Stomach (tissue), 9 donors: ENCODE results near the gene FOXO3. TPM values are rescaled to one million over a fixed set of nuclear protein-coding genes. Genes with fewer than 3 reads are reported as not detected.
A peak's percentile ranks its signal among the peaks of the same experiment; 100 is the strongest.
"Not testable (repeated sequence)": the region's sequence is repeated elsewhere in the genome, so short reads cannot be mapped to it uniquely, and the experiment has no call there.

Experiments used
- DNase-seq, 2 donors: peaks; one replicate each; pipeline versions ENCODE4 v3.0.0 to v3.0.0-alpha.2; 2013 to 2019
- H3K27ac ChIP-seq, 5 donors: fragments of 200-600 bp in 4 of 5; sonication (generic) in 4 of 5; one replicate each; pipeline ENCODE4 v1.5.1; 2013 to 2019; ENCODE audit warnings: mild to moderate bottlenecking in 1 of 5, moderate library complexity in 1 of 5
- H3K27me3 ChIP-seq, 3 donors: fragments of 200-600 bp; sonication (generic); one replicate each; pipeline ENCODE4 v1.5.1; 2017 to 2019; ENCODE audit warnings: mixed run types in 1 of 3
- H3K36me3 ChIP-seq, 4 donors: fragments of 200-600 bp; sonication (generic); 1 replicate in 3 of 4; 2 replicates in 1 of 4; pipeline ENCODE4 v1.5.1; 2016 to 2019
- H3K4me1 ChIP-seq, 4 donors: fragments of 200-600 bp; sonication (generic); one replicate each; pipeline ENCODE4 v1.5.1; 2016 to 2019
- H3K4me3 ChIP-seq, 4 donors: fragments of 200-600 bp; sonication (generic) in 3 of 4; one replicate each; pipeline ENCODE4 v1.5.1; 2016 to 2019; ENCODE audit warnings: mild to moderate bottlenecking in 1 of 4
- H3K9me3 ChIP-seq, 4 donors: fragments of 200-600 bp; sonication (generic); one replicate each; pipeline ENCODE4 v1.5.1; 2016 to 2019
- EP300 ChIP-seq: sonication (generic); formaldehyde crosslinking; IDR thresholded peaks from one replicate; pipeline ENCODE4 v1.6.1; 2017; ENCODE audit warnings: antibody characterized with exemption
- POLR2A ChIP-seq, 4 donors: fragments of 450-650 bp; IDR thresholded peaks; one replicate each; pipeline ENCODE4 v1.6.1; 2016; ENCODE audit warnings: antibody characterized with exemption in 4 of 4, control low read depth in 2 of 4, mild to moderate bottlenecking in 1 of 4, moderate library complexity in 1 of 4
- POLR2AphosphoS5 ChIP-seq, 3 donors: sonication (generic); formaldehyde crosslinking; IDR thresholded peaks; one replicate each; pipeline ENCODE4 v1.6.1; 2016; ENCODE audit warnings: antibody characterized with exemption in 3 of 3
- WGBS, 5 donors: extraction: QIAGEN DNeasy Blood & Tissue Kit in 3 of 5; methylation state at CpG; one replicate each; pipeline versions ENCODE4 v1.1.5 to v1.1.7; 2013 to 2018; 5-methylcytosine and 5-hydroxymethylcytosine counted together
- intact Hi-C: fragments of 100-400 bp; cut with DNase I; formaldehyde crosslinking; loops from one replicate; pipeline ENCODE4 v1.15.1; 2023; ENCODE audit warnings: low total_unique reads
- polyA plus RNA-seq, 3 donors: library from polyadenylated mRNA; stranded (reverse); fragments of 200-250 nt; gene quantifications; one replicate each; pipeline ENCODE4 v1.2.3, GENCODE V29; 2013
- total RNA-seq, 5 donors: library from RNA; depleted of rRNA; stranded (reverse); fragments of >200 nt; gene quantifications; one replicate each; pipeline versions ENCODE4 v1.1.0 to v1.2.3, GENCODE V29; 2014 to 2016
- TF ChIP-seq, protein P1 (sequence below), 7 experiments: fragments of 450-650 bp in 4 of 7; fragments of 200-600 bp in 3 of 7; sonication (generic) in 3 of 7; IDR thresholded peaks; one replicate each; pipeline ENCODE4 v1.5.1; 2016 to 2019; ENCODE audit warnings: antibody characterized with exemption in 7 of 7, control low read depth in 2 of 7, mild to moderate bottlenecking in 1 of 7
- donor health status: healthy with polysubstance abuse.
- donor health status: Bipolar disorder and iron deficiency.
- donor health status: healthy.

FOXO3 gene
- total and polyA plus RNA-seq, 8 donors, result 13.0 to 89.8 (median 42.1) TPM

DNA sequence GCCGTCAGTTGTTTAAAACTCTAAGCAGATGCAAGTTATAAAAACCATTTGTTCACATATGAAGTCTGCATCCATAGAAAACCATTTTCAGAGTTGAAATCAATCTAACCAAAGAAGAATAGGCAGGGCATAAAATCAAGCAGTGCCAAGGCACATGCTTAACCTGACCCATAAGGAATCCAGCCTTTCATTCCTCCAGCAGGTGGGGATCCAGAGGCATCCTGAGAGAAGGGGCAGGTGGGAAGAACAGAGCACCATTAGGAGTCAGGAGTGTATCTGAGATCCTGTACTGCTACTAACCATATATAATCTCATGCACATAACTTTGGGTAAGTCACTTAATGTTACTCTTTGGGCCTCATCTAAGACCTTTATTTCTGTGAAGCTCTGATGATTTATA lies 29.4 kb upstream of the FOXO3 start:
- peaks cover 0 to 9% (median 0%) of the 10 kb centered on the region in 4 donors for H3K4me1 ChIP-seq
- no peaks in the 10 kb centered on the region for H3K36me3 ChIP-seq
- H3K27ac ChIP-seq, result no peak overlapping the region
- 79 to 88% (median 80%) methylated on average over 1 of the region's 1 CpG for WGBS, 5 donors
- no peak overlapping the region for H3K4me3 ChIP-seq
- no peaks in the 10 kb centered on the region for H3K27me3 ChIP-seq
- TF ChIP-seq EP300, result no peak
- TF ChIP-seq POLR2A (IDR thresholded peaks at IDR 0.05), result no peak
- TF ChIP-seq POLR2AphosphoS5 (IDR thresholded peaks at IDR 0.05), result no peak
- TF ChIP-seq, protein P1, sequence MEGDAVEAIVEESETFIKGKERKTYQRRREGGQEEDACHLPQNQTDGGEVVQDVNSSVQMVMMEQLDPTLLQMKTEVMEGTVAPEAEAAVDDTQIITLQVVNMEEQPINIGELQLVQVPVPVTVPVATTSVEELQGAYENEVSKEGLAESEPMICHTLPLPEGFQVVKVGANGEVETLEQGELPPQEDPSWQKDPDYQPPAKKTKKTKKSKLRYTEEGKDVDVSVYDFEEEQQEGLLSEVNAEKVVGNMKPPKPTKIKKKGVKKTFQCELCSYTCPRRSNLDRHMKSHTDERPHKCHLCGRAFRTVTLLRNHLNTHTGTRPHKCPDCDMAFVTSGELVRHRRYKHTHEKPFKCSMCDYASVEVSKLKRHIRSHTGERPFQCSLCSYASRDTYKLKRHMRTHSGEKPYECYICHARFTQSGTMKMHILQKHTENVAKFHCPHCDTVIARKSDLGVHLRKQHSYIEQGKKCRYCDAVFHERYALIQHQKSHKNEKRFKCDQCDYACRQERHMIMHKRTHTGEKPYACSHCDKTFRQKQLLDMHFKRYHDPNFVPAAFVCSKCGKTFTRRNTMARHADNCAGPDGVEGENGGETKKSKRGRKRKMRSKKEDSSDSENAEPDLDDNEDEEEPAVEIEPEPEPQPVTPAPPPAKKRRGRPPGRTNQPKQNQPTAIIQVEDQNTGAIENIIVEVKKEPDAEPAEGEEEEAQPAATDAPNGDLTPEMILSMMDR (IDR thresholded peaks at IDR 0.05), result no peak
- H3K9me3 ChIP-seq, result no peaks in the 10 kb centered on the region
- intact Hi-C loops, result no loop called here
- no peak for DNase-seq

DNA sequence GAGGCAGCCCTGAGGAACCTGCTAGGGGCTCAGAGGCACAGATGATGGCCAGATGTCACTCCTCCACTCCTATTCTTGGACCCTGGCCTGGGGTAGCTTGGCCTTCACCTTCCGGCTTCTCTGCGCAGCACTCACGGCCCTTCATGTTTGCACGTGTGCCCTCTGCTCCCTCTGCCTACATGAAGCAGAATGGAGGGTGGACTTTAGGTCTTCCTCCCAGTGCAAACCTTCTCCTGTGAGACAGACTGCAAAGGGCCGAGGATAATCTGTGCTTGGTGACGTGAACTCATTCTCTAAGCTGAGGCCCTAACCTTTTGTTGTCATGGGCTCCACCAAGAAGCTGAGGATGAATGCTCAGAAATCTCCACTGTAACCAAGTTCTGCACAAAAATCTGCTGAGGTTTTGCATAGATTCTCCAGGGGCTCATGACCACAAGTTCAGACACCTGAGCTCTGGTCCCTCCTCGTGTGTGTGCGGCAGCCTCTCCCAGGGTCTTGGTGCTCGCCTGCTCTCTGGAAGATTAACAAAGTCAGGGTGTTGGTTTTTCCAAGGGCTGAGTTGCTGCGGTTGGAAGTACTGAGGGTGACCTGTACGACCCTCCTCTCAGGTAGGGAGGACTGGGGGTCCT lies 25.5 kb upstream of the FOXO3 start:
- H3K36me3 ChIP-seq, result no peaks in the 10 kb centered on the region
- intact Hi-C loops, result no loop called here
- no peak overlapping the region for H3K27ac ChIP-seq
- peaks cover 0 to 4% (median 0%) of the 10 kb centered on the region in 4 donors for H3K9me3 ChIP-seq
- H3K4me1 ChIP-seq, result peaks cover 0 to 9% (median 0%) of the 10 kb centered on the region in 4 donors
- TF ChIP-seq POLR2AphosphoS5 (IDR thresholded peaks at IDR 0.05), result no peak
- TF ChIP-seq, protein P1 (IDR thresholded peaks at IDR 0.05), result no peak
- no peak for TF ChIP-seq POLR2A (IDR thresholded peaks at IDR 0.05)
- no peak for TF ChIP-seq EP300
- 87 to 94% (median 91%) methylated on average over 8 to 11 of the region's 11 CpGs for WGBS, 5 donors
- H3K4me3 ChIP-seq, result no peak overlapping the region
- no peak for DNase-seq
- H3K27me3 ChIP-seq, result no peaks in the 10 kb centered on the region

DNA sequence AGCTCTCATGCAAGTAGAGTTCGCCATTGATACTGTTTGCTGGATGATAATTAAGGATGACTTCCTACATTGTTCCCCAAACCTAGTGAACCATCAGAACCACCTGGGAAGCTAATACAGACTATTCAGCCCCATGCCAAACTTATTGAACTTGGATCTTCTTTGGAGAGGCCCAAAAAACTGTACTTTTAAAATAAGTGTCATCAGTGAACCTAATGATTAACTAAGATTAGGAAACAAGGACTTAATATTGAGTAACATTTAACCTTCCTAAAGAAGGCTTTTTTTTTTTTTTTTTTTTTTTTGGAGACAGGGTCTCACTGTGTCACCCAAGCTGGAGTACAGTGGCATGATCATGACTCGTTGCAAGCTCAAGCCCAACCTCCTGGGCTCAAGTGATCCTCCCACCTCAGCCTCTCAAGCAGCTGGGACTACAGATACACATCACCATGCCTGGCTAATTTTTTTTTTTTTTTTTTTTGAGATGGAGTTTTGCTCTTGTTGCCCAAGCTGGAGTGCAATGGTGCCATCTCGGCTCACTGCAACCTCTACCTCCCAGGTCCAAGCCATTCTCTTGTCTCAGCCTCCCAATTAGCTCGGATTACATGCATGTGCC lies 24.7 kb upstream of the FOXO3 start:
- H3K36me3 ChIP-seq, H3K9me3 ChIP-seq, intact Hi-C loops, DNase-seq, H3K4me1 ChIP-seq, H3K4me3 ChIP-seq, H3K27ac ChIP-seq, H3K27me3 ChIP-seq: not testable (repeated sequence)
- WGBS, 5 donors, result 83 to 92% (median 91%) methylated on average over 4 of the region's 4 CpGs

DNA sequence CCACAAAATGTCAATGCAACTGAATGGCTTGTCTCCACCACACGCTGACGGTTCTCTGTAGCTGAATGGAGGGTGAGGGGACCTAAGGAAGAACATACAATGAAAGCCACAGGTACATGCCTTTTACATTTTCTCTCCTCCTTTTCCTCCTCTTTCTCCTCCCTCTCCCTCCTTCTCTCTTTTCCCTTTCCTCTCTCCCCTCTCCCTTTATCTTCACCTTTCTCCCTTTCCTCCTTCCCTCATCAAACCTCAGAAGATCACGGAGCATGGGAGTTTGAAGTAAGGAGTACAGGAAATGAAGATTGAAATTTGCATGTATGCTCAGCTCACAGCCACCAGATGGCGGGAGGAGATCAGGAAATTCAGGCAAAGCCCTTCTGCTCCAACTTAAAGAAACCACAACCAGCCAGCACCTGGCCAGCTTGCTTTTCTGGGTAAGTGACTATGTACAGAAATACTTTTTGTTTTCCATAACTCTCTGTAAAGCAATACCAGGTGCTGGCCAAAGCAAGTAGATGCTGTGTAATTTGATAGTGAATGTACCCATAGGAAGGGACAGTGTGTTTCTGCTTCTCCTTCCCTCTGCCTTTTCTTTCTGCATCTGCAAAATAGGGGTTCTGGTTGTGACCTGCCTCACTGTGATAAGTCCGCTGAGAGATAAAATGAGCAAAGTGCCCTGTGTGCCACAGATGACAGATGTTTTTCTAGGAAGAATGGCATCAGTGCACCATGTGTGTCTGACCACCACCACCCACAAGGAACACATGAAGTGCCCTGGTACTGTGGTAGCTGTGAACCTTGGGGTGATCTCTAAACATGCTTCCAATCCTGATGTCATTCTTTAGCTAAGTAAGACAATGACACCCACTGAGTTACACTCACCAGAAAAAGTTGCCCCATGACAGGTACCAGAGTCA lies 18.6 kb upstream of the FOXO3 start:
- WGBS, 5 donors, result 3 to 14% (median 10%) methylated on average over 5 of the region's 5 CpGs
- H3K4me1 ChIP-seq, result peaks cover 0 to 21% (median 5%) of the 10 kb centered on the region in 4 donors
- intact Hi-C loops, result loop anchor here (5.0 to 10.0 kb wide), 3 partner anchors 290 to 533 kb away; no protein-coding TSS in a partner anchor
- no peaks in the 10 kb centered on the region for H3K27me3 ChIP-seq
- TF ChIP-seq EP300 (no peak), POLR2AphosphoS5 (IDR thresholded peaks at IDR 0.05) (peak in 1 of 3 donors; percentile 61), POLR2A (IDR thresholded peaks at IDR 0.05) (no peak)
- TF ChIP-seq, protein P1 (IDR thresholded peaks at IDR 0.05), result peak in 5 of 7 experiments; percentile 57 to 98 (median 85)
- DNase-seq, result peak; percentile 81 to 94
- H3K4me3 ChIP-seq, result peak overlapping the region in 2 of 4 donors; percentile 5 to 18
- peaks cover 0 to 4% (median 0%) of the 10 kb centered on the region in 4 donors for H3K9me3 ChIP-seq
- H3K27ac ChIP-seq, result peak overlapping the region in 4 of 5 donors; percentile 27 to 50 (median 38)
- no peaks in the 10 kb centered on the region for H3K36me3 ChIP-seq
